GM21529 (cell line): ENCODE results near the gene RNF2.
"Not testable (repeated sequence)": the region's sequence is repeated elsewhere in the genome, so short reads cannot be mapped to it uniquely, and the experiment has no call there.

ENCODE experiments used
- ATAC-seq: cut with Tn5 transposase; IDR thresholded peaks from one replicate; pipeline ENCODE4 v1.9.1; 2021; ENCODE audit not compliant: unreplicated experiment

The RNF2 gene

DNA sequence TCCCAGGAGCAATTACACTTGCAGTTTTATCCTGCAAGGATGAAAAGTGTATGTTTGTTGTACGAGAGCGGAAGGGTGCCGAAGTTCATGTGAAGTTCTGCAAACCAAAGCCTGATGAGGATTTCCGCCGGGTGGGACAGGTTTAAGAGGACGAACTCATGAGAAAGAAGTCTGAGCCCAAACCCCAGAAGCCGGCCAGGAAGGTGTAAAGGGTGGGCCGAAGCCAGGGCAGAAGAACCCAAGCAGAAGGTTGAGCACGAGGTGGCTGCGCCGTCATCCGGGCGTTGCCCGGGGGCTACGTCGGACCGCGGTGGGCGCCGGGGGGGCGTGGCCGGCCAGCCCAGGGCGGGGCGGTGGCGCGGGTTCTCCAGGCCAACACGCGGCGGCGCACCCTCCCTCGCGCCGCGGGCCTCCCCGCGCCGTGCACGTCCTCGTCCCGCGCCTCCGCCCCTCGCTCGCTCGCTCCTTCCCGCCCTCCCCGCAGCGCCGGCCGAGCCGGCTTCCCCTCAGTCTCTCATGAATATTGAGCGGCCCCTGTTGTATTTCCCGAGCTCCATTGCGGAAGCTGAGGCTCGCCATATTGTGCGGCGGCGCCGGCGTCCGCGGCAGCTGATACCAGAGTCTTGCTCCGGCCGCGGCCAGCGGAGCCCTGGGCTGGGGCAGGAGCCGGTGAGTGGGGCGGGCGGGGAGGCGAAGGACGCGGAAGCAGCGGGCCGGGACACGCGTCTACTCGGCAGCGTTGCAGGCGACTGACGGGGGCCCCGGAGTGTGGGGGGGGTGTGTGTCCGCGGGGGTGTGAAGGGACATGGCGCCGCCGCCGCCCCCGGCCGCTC is at the start of gene RNF2:
TSS of gene RNF2 (plus strand) at position 578 of the 833 bp plus-strand sequence. CDS start 41,996 bp downstream, outside the sequence.
- ATAC-seq = peak; percentile 87

DNA sequence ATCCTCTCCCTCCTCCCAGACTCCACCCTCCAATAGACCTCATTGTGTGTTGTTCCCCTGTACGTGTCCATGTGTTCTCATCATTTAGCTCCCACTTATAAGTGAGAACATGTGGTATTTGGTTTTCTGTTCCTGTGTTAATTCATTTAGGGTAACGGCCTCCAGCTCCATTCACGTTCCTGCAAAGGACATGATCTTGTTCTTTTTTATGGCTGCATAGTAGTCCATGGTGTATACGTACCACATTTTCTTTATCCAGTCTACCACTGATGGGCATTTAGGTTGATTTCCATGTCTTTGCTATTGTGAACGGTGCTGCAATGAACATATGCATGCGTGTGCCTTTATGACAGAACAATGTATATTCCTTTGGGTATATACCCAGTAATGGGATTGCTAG is 45.4 kb upstream of the RNF2 start:
- ATAC-seq = not testable (repeated sequence)

DNA sequence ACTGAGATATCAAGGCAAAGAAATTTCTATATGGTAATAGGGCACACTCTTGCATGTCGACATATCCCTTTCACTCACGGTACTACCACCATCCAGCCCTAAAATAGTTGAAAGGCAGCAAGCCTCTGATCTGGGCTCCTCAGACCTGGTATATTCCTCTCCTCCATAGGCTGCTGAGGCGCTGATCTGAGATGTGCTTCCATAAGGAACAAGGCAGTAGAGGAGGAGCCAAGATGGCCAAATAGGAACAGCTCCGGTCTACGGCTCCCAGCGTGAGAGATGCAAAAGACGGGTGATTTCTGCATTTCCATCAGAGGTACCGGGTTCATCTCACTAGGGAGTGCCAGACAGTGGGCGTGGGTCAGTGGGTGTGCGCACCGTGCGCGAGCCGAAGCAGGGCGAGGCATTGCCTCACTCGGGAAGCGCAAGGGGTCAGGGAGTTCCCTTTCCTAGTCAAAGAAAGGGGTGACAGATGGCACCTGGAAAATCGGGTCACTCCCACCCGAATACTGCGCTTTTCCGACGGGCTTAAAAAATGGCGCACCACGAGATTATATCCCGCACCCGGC is 44.0 kb upstream of the RNF2 start:
- not testable (repeated sequence) for ATAC-seq

DNA sequence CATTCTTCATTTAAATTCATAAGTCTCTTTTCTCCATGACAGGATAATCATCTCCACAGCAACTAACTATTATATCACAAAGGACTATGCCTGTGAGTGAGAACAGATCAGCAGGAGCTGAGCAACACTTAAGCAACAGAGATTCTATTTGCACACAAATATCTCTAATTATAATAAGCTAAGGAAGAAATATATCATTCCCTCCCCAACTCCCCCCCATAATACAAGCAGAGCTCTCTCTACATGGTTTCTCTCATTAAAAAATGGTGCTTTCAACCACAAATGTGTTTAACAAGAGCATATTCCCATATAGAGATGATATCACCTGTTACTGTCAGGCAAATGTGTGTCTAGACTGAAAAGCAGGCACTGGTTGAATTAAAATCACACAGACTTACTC is 36.5 kb upstream of the RNF2 start:
- ATAC-seq = no peak

DNA sequence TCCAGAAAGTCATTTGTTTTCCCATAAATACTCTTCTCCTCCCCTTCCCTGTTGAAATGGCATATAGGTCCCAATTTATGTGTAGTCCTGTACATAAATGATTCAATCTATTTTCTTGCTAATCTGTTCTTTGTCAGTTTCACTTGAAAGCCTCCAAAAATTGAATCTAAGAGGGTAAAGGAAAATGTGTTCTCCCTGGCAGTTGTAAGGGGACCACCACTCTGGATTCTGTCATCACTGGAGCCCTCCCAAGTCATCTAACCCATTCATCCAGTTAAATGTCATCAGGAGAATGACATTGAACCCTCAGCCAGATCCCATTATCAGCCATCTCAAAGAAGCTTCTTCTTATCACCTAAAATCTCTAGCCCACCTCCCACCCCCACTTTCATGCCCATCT is 35.0 kb upstream of the RNF2 start:
- ATAC-seq = no peak

DNA sequence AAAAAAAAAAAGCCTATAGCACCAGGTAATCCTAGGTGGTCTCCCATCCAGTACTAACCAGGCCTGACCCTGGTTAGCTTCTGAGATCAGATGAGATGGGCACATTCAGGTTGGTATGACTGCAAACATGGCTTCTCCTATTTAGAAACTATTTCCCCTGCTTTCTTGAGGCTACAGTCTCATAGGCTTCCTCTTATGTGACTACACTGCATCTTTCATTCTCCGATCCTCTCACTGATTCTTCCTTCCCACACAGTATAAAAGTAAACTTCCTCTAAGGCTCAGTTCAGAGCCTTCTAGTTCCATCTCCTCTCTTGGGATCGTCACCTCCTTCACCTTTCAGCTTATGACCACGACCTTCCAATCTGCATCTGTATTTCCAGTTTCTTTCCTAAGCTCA is 30.4 kb upstream of the RNF2 start:
- ATAC-seq = no peak

DNA sequence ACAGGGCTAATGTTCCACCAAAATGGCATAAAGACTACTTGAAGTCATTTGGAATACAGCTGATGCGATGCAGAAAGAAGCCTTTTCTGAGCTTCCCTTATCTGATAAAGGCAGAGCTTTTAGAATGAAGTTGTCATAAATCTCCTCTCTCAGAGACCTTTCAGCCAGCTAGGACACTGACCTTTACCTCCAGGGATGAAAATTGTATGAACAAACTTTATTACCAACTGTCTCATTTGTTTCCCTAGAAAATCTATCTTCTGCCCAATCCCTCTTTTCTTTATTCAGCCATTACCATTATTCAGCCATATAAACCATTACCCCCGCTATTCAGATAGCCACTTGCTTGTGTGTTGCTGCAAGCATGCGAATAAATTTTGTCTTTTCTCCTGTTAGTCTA is 29.7 kb upstream of the RNF2 start:
- ATAC-seq = no peak

DNA sequence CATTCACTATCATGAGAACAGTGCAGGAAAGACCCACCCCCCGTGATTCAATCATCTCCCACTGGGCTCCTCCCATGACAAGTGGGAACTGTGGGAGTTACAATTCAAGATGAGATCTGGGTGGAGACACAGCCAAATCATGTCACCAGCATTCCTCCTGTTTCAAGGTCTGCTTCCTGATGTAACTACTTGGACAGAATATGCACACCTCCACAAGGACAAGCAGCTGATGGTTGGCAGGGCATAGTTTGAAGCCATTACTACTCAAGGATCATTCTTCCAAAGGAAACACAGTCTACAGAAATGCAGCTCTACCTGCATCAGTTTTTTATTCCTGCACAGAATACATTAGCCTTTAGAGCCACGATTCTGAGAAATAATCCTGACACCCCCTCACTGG is 28.5 kb upstream of the RNF2 start:
- no peak for ATAC-seq

DNA sequence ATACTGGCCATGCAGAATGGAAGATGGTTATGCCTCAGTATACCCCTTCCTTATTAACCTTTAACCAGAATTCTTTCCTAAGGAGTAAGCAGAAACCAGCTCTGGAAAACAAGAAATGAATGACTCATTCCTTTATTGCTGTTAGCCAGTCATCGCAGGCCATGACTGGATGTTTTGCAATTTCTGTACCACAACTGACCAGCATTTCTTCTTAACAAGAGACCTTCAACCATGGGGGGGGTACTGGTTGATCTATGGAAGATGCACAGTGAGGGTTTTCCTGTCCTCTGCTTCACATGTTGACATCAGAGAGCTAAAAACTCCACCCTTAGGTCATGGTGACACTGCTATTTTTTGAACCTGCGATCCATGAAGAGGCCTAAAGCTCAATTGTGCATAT is 28.0 kb upstream of the RNF2 start:
- no peak for ATAC-seq

DNA sequence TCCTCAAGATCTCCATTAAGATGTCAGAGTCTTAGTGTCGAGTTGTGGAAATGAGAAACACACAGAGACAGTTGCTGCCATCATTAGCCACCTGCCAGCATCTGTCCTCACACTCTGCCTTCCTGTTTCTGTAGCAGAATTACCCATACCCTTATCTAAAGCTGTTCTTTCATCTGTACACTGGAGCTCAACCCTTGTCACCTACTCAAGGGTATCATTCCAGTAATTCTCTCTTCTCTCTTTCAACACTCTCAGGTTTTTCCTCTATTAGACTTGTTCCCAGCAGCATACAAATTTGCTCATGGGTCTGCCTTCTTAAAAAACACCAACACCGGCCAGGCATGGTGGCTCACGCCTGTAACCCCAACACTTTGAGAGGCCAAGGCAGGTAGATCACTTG is 27.4 kb upstream of the RNF2 start:
- no peak for ATAC-seq

DNA sequence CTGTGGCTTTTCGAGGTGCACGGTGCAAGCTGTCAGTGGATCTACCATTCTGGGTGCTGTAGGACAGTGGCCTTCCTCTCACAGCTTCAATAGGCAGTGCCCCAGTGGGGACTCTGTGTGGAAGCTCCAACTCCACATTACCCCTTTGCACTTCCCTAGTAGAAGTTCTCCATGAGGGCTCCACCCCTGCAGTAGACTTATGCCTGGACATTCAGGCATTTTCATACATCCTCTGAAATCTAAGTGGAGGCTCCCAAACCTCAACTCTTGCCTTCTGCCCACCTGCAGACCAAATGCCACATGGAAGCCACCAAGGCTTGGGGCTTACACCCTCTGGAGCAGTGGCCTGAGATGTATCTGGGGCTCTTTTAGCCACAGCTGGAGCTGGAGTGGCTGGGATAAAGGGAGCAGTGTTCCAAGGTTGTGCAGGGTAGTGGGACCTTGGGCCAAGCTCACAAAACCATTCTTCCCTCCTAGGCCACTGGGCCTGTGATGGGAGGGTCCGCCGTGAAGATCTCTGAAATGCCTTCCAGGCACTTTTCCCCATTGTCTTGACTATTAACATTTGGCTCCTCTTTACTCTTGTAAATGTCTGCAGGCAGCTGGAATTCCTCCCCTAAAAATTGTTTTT is 18.0 kb upstream of the RNF2 start:
- no peak for ATAC-seq

DNA sequence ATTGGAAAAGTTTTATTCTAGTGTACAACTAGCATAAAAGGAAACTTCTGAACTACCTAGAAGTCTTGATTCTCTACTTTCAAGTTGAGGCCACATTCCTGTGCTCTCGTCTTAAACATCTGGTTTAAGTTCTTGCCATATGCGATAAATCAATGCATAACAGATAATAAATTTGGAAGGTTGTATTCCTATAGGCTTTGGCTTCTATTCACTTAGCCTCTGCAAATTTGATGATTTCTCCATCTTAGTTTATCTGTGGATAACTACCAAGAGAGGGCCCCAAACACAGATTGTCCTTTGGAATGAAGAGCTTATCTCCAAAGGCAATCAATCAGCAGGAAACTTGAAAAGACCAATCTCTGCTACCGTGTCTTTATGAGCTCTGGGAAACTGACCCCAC is 11.7 kb upstream of the RNF2 start:
- no peak for ATAC-seq

DNA sequence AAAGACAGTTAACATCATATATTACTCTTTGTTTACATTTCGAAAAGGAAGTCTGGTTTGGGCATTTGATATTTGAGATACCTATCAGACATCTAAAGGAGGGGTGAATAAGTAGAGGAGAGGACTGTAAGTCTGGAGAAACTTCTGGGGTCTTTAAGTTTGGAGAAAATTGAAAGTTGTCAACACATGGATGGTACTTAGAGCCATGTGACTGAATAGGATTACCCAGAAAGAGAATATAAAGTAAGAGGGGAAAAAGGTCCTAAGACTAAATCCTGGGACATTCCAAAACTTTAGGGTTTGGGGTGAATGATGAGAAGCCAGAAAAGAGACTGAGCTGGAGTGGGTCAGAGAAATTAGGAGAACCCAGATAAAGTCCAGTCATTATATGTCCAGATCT is 10.1 kb upstream of the RNF2 start:
- ATAC-seq = no peak

DNA sequence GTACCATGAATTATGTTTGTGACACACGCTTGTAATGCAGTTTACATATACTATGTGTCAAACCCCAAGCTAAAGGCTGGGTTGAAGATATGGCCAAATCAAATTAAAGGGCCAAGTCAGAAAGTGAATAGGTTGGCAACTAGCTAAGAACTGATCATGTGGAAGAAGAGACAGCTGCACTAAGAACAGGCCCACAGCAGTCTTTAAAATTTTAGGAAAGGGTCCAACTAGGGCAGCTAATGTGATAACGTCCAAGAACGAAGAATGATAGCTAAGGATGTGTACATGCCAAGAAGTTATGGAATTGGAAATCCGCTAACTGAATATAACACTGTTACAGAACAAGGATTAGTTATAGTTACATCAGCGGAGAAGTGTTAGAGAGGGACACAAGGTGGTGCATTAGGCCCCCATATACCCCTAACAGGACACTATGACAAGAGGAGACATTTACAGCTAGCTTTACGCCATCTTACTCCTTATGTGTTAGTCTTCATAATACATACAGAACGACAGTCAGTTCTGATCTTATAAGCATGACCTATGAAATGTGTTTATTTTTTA is 6.5 kb upstream of the RNF2 start:
- no peak for ATAC-seq

DNA sequence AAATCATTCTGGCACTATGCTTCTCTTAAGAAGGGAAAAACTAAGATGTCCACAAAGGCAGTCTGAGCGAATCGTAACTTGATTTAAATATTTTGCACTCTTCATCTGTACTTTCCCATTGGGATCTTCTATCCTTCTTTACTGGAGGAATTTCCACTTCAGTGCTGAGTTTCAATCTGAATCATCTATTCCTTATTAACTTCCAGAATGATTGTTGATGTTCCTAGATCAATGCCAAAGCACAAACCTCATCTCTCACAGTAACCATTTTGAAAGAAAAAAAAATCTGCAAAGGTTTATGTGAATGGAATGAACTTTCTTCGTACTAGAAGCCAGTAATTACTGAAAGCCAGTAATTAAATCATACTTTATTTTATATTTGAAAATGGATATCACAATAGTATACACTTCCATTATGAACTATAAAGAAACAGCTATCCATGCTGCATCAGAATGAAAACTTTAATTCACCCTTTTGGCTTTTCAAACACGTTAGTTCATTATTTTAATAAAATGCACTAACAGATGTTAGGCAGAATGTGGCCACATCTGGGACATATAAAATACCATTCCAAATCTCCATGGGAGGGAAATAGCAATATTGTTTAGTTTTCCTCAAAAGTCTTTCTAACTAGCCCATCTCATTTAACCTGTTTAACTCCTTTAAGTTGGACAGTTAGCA is 5.5 kb upstream of the RNF2 start:
- no peak for ATAC-seq

DNA sequence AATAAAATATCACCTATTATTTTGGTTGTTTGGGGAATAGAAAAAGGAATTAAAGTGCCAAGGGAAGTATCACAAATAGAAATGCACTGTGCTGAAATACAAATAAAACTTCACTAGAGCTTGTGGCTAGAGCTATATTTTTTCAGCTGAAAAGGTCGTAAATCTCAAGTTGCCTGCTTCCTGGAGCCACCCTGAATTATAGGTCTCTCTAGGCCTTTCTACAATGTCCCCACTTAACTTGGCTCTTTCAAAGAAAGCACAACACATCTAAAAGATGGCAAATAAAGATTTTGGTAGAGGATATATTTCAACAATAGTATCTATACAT is 5.0 kb upstream of the RNF2 start:
- ATAC-seq = no peak

DNA sequence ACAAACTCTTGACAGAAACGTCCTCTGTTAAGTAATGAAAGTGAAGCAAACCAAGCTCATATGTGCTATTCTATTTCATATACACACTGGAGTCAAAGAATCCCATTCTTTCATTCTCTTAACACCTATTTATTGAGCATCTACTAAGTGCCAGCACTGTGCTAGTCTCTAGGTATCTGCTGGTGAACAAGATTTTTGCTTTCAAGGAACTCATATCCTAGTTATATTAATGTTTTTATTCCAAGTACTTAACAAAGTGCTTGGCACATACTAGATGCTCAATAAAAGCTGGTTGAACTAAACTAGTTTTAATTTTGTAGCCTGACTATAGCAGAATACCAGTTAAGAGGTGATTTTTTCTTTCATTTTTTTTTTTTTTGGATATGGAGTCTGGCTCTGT is 3.6 kb upstream of the RNF2 start:
- ATAC-seq = no peak

DNA sequence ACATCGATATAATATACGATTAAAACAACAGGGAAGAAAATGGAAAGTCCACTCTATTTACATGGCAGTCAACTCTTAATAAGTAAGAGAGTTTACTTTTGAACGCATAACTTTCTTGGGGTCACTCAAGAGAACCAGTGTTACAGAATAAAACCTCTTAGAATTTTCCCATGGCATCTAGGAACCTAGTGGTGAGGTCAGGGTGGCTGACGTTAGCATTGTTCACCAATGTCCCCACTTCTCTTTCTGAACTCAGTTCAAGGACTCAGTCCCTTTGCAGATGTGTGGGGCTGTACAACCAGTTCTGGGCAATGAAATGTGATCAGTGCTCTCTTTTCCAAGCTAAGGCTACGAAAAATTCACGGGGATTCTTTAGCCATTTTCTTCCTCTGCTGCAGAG is 2.6 kb upstream of the RNF2 start:
- ATAC-seq = no peak

DNA sequence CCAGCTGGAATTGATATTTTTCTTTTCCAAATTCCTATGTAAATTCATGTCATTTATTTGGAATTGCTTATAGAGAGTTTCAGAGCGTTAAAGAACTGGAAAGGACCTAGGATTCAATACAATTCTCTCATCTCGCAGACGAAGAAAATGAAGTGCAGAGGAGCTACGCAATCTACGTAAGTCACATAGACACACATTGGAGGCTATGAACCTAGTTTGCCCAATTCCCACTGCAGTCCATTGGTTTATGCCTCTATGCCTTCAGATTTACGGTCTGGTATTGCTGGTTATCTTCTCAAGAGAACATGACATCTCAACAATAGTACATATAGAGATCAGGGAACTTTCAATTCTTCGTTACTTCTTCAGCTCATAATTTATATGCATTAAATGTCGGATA is 971 bp upstream of the RNF2 start:
- ATAC-seq = no peak

DNA sequence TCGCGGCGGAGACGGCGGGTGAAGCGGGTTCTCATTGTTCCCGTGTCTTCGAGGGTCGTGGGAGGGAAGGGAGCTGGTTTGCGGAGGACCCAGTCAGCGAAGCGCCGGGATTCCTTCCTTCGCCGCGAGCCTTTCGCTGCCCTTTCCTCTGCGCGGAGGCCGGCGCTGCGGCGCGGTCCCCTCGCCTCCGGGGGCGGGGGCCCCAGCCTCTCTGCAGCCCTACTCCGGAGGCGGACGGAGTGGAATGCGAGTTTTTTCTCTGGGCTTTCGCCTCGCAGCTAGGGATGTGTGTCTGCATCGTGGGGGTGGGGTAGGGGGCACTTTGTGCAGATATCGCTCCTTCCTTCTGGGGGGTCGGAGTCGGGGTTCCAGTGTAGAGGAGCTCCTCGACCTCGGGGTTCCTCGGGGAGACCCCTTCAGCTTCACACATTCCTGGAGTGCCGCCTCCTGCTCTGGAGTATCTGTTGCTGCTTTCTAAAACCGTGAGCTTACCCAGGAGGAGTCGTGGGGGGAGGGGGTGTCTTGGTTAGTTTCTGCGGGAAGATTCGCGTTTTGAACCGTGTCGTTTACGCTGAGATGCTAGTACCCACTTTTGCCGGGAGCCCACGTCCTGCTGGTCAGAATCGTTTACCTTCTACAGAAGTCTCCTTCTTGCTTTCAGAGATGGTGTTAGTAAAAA is 595 bp downstream of the RNF2 start:
- peak; percentile 38 for ATAC-seq

DNA sequence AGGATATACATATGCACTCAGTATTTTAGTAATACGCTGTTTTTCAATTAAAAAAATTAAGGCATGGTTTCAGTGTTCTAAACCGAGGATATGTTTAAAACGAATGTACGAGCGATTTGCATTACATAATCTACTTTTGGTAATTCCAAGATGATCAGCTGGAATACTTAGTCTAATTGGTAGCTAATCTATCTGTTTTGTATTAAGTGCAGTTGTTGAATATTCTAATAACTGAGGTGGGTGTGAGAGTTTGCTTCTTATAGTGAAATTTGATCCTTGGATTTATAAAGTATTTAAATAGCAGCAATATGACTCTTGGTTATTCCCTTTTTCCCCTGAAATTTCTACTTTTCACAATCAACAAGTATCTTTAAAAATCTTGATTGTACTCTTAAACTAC is 1.3 kb downstream of the RNF2 start:
- ATAC-seq = no peak
